ENCODE results near the gene FAM217A. TPM values are rescaled to one million over a fixed set of nuclear protein-coding genes. Genes with fewer than 3 reads are reported as not detected.

The FAM217A gene
- total RNA-seq, 2 experiments from 2014 or later = not detected

Other genes with a start within 250 kb of the FAM217A start
- 1 to 10 TPM; 4.4 to 5.1 TPM for gene FAM50B, start 229.8 kb downstream of the FAM217A start, total RNA-seq
- gene ECI2, start 56.4 kb upstream of the FAM217A start, total RNA-seq = 10 to 100 TPM; 30.7 to 32.7 TPM